DOHH2 (cell line): Measurements from ENCODE around the gene KIAA0513.

Experiments used
- CTCF ChIP-seq: fragments of 200-600 bp; sonication (generic); IDR thresholded peaks from one replicate; pipeline ENCODE4 v1.5.1; 2014; ENCODE audit warnings: antibody characterized with exemption, mild to moderate bottlenecking, low read depth, low read length; ENCODE audit not compliant: poor library complexity, severe bottlenecking
- EZH2phosphoT487 ChIP-seq: fragments of 200-600 bp; sonication (generic); IDR thresholded peaks from 2 replicates; pipeline ENCODE4 v1.6.1; 2017; ENCODE audit warnings: borderline replicate concordance, mild to moderate bottlenecking, antibody characterized with exemption, low read length, moderate library complexity, mixed read lengths

- TF ChIP-seq EZH2phosphoT487, result no peak
- no peak for TF ChIP-seq CTCF
These were observed 52.4 kb downstream of the KIAA0513 start for GRCh38 chr16:85079785-85080570.
